Activated naive CD4-positive, alpha-beta T cell (primary cell): ENCODE measurements around the gene GOLGA6A.

ENCODE experiments used
- DNase-seq, 4 experiments: peaks; one replicate each; lab custom pipeline; 2025; lab: John Stamatoyannopoulos, UW

The GOLGA6A gene

DNA sequence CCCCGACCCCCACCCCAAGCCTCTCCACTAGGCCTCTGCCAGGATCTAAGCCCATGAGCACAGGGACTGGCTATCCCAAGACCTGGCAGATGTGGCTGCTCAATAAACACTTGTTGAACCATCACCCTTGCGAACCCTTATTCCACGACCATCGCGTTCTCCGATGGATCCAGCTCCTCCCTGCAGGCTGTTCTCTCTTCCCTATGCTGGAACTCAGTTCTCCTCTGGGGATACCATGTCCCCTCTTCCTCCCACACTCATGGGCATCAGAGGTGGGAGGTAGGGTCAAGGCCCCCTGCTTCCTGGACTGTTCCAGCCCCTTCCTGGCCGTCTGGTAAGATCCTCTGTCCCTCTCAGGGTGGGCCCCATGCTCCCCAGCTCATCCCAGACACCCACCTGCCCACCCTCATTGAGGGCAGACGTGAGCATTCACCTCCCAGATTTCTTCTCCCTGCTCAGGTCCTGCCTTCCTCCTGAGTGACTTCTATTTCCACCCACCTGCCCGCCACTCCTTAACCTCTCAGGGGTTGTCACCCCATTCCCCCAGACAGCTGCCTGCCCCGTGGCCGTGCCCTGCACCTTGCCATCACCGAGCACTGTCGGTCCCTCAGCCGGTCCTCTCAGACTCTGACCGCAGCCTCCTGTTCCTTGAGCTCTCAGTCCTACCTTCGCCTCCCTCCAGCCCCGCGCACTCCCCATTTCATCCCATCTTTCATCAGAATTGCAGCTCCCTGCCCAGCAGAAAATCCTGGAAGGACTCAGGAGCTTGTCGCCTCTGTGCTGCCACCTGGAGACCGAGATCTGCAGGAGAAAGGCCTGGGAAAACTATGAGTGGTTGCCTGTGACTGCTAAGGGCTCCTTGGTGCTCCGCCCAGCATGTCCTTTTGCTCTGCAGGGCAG lies 45.8 kb downstream of the GOLGA6A start:
- no peak for DNase-seq

- DNase-seq = no peak
Observed at GRCh38 chr15:74035121-74036017, 47.0 kb downstream of the GOLGA6A start.

DNA sequence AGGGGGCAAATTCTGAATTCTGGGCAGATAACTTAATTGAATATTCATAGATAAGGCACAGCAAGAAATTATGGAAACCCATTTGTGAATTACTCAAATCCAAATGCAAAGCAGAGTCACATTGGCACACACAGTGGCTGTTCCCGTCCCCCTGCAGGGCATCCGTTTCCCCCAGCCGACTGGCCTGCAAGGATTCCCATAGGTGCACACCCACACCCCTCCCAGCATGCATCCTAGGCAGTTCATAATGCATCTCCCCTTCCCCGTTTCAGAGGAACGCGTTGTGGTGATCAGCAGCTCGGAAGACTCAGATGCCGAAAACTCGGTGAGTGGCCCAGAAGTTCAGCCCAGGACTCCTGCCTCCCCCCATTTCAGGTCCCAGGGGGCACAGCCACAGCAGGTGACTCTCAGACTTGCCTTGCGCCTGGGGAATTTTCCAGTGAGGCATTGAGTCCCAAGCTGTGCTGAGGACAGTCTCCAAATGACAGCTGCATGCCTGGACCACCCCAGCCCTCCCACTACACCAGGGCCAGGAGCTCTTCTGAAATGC lies 48.1 kb downstream of the GOLGA6A start:
- no peak for DNase-seq

- DNase-seq = no peak
Observed at GRCh38 chr15:74032606-74033561, 49.5 kb downstream of the GOLGA6A start.

DNA sequence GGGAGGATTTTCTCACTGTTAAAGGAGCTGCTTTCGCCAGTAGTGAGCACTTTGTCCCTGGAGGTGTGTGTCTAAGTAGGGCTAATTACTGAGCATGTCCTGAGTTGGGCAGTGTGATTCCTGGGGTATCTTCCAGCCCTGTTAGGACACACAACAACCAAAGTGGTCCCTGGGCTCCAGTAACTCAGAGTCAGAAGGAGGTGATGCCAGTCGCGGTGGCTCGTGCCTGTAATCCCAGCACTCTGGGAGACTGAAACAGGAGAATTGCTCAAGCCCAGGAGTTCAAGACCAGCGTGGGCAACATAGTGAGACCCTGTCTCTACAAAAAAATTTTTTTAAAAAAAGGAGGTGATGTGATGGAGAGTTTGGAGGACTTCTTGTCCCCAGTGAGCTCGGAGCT lies 50.3 kb downstream of the GOLGA6A start:
- DNase-seq = no peak

DNA sequence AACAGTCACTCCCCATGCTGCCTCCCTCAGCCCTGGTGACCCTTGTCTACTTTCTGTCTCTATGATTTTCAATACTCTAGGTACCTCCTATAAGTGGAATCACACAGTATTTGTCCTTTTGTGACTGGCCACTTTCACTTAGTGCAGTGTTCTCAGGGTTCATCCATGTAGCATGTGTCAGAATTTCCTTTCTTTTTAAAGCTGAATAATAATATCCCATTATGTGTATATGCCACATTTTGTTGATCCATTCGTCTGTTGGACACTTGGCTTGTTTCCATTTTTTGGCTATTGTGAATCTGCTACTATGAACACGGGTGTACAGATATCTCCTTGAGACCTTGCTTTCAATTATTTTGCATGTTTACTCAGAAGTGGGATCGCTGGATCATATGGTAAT lies 53.7 kb downstream of the GOLGA6A start:
- DNase-seq = no peak

GRCh38 chr15:74027688-74028087 lies 54.7 kb downstream of the GOLGA6A start:
- no peak for DNase-seq

DNA sequence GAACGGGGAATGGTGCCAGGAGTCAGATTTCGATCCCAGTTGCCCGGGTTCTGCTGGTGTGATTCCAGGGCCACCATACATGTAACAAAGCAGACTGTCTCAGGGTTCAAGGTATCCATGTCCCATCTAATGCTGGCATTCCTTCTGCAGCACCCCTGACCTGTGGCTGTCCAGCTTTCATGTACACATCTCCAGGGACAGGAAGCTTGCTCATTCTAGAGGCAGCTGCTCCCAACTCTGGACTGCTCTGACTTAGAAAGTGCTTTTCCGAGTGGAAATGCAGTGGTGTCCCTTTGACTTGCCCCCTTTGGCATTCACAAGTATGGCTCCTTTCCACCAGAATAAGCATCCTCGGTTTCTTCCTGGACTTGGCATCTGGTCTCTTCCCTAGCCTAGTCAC lies 56.9 kb downstream of the GOLGA6A start:
- DNase-seq = no peak

- no peak for DNase-seq
Observed at GRCh38 chr15:74024687-74025086, 57.7 kb downstream of the GOLGA6A start.

- no peak for DNase-seq
Observed at GRCh38 chr15:74022706-74023470, 59.5 kb downstream of the GOLGA6A start.
